ENCODE results near the gene TMEM252.

TMEM252 gene

DNA sequence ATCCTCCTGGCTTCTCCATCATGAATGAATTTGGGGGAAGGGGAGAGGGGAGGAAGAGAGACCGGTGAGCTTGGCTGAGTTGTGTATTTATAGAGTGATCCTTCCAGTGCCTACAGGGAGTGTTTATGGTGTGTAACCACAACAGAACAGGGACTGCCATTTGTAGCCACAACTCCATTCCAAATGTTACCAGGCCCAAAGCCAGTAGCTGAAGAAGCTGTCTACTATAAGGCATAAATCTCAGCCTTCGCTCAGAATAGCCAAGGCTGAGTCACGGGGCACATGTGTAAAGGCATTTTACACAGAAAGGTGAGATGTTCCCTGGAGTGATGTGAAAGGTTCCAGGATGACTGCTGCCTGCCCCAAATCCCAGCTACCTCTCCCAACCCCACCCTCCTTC lies 2.5 kb downstream of the TMEM252 start:
- Histone ChIP-seq H3K27me3 (ENCODE audit: insufficient read depth, low read length) (no peaks in the 10 kb centered on the region), H3K79me2 (ENCODE audit: control insufficient read depth, insufficient read depth, low read length, unreplicated experiment) (no peaks in the 10 kb centered on the region)

DNA sequence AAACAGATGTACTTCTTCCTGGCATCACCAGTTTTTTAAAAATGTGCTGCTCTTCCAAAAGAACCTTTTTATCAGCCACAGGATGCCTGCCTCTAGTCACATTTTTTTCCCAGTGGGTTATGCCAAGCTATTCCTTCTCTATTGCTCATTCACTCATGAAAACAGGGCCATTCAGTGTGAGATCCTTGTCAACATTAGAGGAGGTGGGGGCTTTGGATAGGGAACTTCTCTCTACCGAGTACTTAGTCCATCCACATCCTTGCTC lies 3.1 kb downstream of the TMEM252 start:
- no peaks in the 10 kb centered on the region for H3K27me3 ChIP-seq (ENCODE audit: insufficient read depth, low read length)
- no peaks in the 10 kb centered on the region for H3K4me1 ChIP-seq (ENCODE audit: control insufficient read depth, insufficient read depth, low read length, unreplicated experiment)

More for the DNA sequence above, 2.5 kb downstream of the TMEM252 start:
- no peak overlapping the region for H3K27ac ChIP-seq (ENCODE audit: low read depth, low read length)
- no peak overlapping the region for H2AFZ ChIP-seq (ENCODE audit: low read length, unreplicated experiment)
- no peaks in the 10 kb centered on the region for H3K4me1 ChIP-seq (ENCODE audit: control insufficient read depth, insufficient read depth, low read length, unreplicated experiment)
- no peaks in the 10 kb centered on the region for H3K36me3 ChIP-seq (ENCODE audit: insufficient read depth, low read length)
- no peak overlapping the region for H3K4me3 ChIP-seq (ENCODE audit: low read depth, low read length)

DNA sequence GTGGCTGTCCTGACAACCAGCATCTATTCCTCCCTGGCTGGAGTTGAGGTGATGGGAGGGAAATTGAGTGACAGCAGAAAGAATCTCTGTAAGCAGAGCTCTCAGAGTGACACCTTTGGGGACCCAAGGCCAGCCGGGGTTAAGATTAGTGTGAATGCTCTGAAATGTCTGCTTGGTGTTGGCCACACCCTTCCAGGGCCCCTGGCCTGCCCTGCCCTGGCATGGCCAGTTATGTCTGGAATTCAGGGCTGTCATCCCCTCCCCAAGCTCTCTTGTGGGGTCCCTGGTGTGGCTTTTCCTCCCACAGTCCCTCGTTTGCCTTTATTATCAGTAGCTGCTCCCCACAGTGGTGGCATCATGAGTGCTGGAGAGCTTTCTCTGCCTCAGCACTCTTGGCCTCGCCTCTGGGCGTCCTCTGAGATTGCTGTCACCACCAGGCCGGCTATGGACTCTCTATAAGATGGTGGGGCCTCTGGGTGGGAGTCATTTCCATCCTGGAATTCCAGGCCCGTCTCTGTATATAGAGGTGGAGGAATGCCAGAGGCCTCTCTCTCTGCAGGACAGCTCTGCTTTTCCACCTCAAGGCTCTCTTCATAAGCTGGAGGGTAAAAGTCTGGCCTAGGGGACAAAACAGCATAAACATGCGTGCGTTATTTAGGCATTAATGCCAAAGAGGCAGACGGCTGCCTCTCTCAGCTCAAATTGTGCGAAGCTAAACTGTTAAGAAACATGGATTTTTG lies 3.6 kb downstream of the TMEM252 start:
- no peaks in the 10 kb centered on the region for H3K36me3 ChIP-seq (ENCODE audit: insufficient read depth, low read length)
- no peak overlapping the region for H3K27ac ChIP-seq (ENCODE audit: low read depth, low read length)
- no peaks in the 10 kb centered on the region for H3K27me3 ChIP-seq (ENCODE audit: insufficient read depth, low read length)
- no peaks in the 10 kb centered on the region for H3K4me1 ChIP-seq (ENCODE audit: control insufficient read depth, insufficient read depth, low read length, unreplicated experiment)
- no peaks in the 10 kb centered on the region for H3K79me2 ChIP-seq (ENCODE audit: control insufficient read depth, insufficient read depth, low read length, unreplicated experiment)
- no peak overlapping the region for H2AFZ ChIP-seq (ENCODE audit: low read length, unreplicated experiment)
- no peak overlapping the region for H3K4me3 ChIP-seq (ENCODE audit: low read depth, low read length)

More for the DNA sequence above, 3.1 kb downstream of the TMEM252 start:
- no peak overlapping the region for H3K4me3 ChIP-seq (ENCODE audit: low read depth, low read length)
- no peak overlapping the region for H2AFZ ChIP-seq (ENCODE audit: low read length, unreplicated experiment)
- H3K36me3 ChIP-seq (ENCODE audit: insufficient read depth, low read length) = no peaks in the 10 kb centered on the region
- no peaks in the 10 kb centered on the region for H3K79me2 ChIP-seq (ENCODE audit: control insufficient read depth, insufficient read depth, low read length, unreplicated experiment)
- no peak overlapping the region for H3K27ac ChIP-seq (ENCODE audit: low read depth, low read length)

DNA sequence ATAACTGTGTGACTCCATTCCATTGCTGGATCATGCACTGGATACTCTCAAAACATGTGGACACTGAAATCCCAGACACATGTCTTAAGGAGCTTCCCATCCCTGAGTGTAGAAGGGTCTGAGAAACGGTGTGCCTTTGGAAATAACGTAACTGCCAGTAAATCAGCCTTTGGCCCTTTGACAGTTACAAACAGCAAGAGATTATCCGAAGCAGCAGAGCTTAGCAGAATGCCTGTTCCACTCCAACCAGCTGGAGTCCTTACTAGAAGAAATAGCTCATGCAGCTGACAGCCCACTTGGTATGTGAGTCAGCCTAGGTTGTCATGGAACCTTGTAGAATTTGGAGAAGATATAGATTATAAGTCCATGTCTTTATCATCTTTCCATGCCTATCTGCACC lies 7.0 kb downstream of the TMEM252 start:
- no peak overlapping the region for H3K4me3 ChIP-seq (ENCODE audit: low read depth, low read length)
- H3K27me3 ChIP-seq (ENCODE audit: insufficient read depth, low read length) = no peaks in the 10 kb centered on the region

DNA sequence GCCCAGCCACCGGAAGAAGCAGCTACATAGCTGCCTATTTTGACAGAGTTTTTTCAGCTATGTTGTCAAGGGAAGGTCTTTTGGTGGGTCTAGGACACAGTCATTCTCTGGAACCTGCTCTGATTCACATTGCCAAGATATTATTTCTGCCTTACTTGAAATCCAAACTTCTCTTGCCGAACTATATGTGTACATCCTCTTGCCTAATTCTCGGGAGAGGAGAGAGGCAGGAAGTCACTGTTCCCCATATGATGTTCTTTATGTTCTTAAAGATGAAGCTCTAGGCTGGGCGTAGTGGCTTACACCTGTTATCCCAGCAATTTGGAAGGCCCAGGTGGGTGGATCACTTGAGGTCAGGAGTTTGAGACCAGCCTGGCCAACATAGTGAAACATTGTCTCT lies 8.6 kb downstream of the TMEM252 start:
- no peaks in the 10 kb centered on the region for H3K27me3 ChIP-seq (ENCODE audit: insufficient read depth, low read length)
- H3K4me3 ChIP-seq (ENCODE audit: low read depth, low read length) = no peak overlapping the region
- no peak overlapping the region for H2AFZ ChIP-seq (ENCODE audit: low read length, unreplicated experiment)
- H3K79me2 ChIP-seq (ENCODE audit: control insufficient read depth, insufficient read depth, low read length, unreplicated experiment) = no peaks in the 10 kb centered on the region
- H3K36me3 ChIP-seq (ENCODE audit: insufficient read depth, low read length) = no peaks in the 10 kb centered on the region
- no peak overlapping the region for H3K27ac ChIP-seq (ENCODE audit: low read depth, low read length)
- no peaks in the 10 kb centered on the region for H3K4me1 ChIP-seq (ENCODE audit: control insufficient read depth, insufficient read depth, low read length, unreplicated experiment)

More for the DNA sequence above, 7.0 kb downstream of the TMEM252 start:
- H3K79me2 ChIP-seq (ENCODE audit: control insufficient read depth, insufficient read depth, low read length, unreplicated experiment) = no peaks in the 10 kb centered on the region
- no peaks in the 10 kb centered on the region for H3K36me3 ChIP-seq (ENCODE audit: insufficient read depth, low read length)
- no peak overlapping the region for H3K27ac ChIP-seq (ENCODE audit: low read depth, low read length)
- no peaks in the 10 kb centered on the region for H3K4me1 ChIP-seq (ENCODE audit: control insufficient read depth, insufficient read depth, low read length, unreplicated experiment)
- H2AFZ ChIP-seq (ENCODE audit: low read length, unreplicated experiment) = no peak overlapping the region

DNA sequence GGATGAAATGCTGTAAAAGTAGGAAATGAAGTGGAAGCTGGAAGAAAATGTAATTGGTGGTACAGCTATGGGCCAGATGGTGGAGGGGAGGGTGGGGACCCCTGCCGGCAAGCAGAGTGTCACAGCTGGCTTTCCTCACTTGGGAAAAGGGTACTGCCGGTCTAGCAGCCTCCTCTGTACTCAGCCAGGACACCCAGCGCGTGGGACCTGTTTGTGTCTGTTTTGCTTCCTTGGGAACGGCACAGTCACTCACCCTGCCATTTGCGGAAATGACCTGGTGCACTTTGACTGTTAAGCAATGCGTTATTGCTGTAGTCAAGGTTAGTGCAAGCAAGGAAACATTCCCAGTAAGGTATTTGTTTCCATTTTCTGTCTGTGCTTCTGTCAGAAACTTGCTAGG lies 10.1 kb downstream of the TMEM252 start:
- Histone ChIP-seq H3K27ac (ENCODE audit: low read depth, low read length) (no peak overlapping the region), H3K79me2 (ENCODE audit: control insufficient read depth, insufficient read depth, low read length, unreplicated experiment) (no peaks in the 10 kb centered on the region), H3K4me1 (ENCODE audit: control insufficient read depth, insufficient read depth, low read length, unreplicated experiment) (no peaks in the 10 kb centered on the region), H3K36me3 (ENCODE audit: insufficient read depth, low read length) (no peaks in the 10 kb centered on the region), H3K27me3 (ENCODE audit: insufficient read depth, low read length) (no peaks in the 10 kb centered on the region), H2AFZ (ENCODE audit: low read length, unreplicated experiment) (no peak overlapping the region), H3K4me3 (ENCODE audit: low read depth, low read length) (no peak overlapping the region)

DNA sequence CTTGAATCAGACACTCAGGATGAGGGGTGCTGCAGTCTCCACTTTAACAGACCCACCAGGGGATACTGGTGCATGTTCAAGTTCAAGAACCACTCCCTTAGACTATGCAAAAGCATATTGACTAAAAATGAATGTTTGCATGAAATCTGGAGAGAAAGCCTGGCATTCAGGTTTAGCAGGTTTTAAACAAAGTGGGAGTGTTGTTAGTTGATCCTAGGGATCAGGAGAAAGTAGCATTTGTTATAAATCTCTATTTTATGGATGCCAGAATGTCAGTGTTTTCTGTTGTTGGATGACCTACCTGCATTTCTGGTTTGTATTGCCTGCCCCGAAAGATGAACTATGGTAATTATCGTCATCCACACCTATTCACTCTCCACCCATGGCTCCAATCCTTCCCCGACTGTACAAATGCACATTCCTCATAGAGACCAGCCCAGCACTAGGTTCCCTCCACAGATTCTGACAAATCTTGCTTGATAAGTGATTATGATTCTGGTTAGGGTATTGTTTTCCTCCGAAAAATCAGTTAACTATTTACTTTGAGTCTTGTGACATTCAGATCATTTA lies 17.2 kb downstream of the TMEM252 start:
- no peaks in the 10 kb centered on the region for H3K79me2 ChIP-seq (ENCODE audit: control insufficient read depth, insufficient read depth, low read length, unreplicated experiment)
- H3K4me1 ChIP-seq (ENCODE audit: control insufficient read depth, insufficient read depth, low read length, unreplicated experiment) = no peaks in the 10 kb centered on the region
- H3K27ac ChIP-seq (ENCODE audit: low read depth, low read length) = no peak overlapping the region
- H3K36me3 ChIP-seq (ENCODE audit: insufficient read depth, low read length) = no peaks in the 10 kb centered on the region
- H3K4me3 ChIP-seq (ENCODE audit: low read depth, low read length) = no peak overlapping the region
- no peak overlapping the region for H2AFZ ChIP-seq (ENCODE audit: low read length, unreplicated experiment)
- no peaks in the 10 kb centered on the region for H3K27me3 ChIP-seq (ENCODE audit: insufficient read depth, low read length)

DNA sequence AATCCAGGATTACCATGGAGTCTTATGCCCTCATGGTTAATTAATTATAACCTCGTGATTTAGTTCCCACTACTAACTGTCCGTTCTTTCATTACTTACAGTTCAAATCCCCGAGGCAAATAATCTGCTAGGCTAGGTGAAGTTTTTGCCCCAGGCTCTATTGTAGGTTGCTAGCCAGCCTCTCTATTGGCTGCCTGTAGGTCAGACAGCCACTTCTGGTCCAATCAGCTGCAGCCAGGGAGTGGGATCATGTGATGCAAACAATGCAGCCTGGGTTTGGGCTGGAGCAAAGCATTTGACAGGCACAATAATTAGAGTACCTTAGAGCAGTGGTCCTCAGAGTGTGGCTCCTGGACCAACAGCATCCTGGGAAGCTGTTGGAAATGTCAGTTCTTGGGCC lies 17.7 kb downstream of the TMEM252 start:
- Histone ChIP-seq H3K27me3 (ENCODE audit: insufficient read depth, low read length) (no peaks in the 10 kb centered on the region), H3K4me3 (ENCODE audit: low read depth, low read length) (no peak overlapping the region), H3K27ac (ENCODE audit: low read depth, low read length) (no peak overlapping the region), H2AFZ (ENCODE audit: low read length, unreplicated experiment) (no peak overlapping the region), H3K36me3 (ENCODE audit: insufficient read depth, low read length) (no peaks in the 10 kb centered on the region), H3K79me2 (ENCODE audit: control insufficient read depth, insufficient read depth, low read length, unreplicated experiment) (no peaks in the 10 kb centered on the region), H3K4me1 (ENCODE audit: control insufficient read depth, insufficient read depth, low read length, unreplicated experiment) (no peaks in the 10 kb centered on the region)

DNA sequence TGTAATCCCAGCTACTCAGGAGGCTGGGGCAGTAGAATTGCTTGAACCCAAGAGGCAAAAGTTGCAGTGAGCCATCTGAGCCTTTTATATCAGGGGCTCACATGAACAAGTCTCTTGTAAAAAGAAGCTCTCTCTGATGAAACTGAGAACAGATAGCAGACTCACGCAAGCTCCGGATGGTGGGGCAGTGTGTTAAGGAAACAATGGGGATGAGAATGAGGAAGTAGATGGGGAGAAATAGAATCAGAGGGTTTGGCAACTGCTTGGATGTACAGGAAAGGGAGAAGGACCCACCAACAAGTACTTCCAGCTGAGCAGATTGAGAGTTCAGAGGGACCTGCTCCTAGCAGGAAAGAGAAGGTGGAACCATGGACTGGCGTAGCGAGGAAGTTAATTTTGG lies 18.6 kb downstream of the TMEM252 start:
- H3K4me1 ChIP-seq (ENCODE audit: control insufficient read depth, insufficient read depth, low read length, unreplicated experiment) = no peaks in the 10 kb centered on the region
- H3K27ac ChIP-seq (ENCODE audit: low read depth, low read length) = no peak overlapping the region
- H3K79me2 ChIP-seq (ENCODE audit: control insufficient read depth, insufficient read depth, low read length, unreplicated experiment) = no peaks in the 10 kb centered on the region
- no peaks in the 10 kb centered on the region for H3K27me3 ChIP-seq (ENCODE audit: insufficient read depth, low read length)
- no peak overlapping the region for H3K4me3 ChIP-seq (ENCODE audit: low read depth, low read length)
- H3K36me3 ChIP-seq (ENCODE audit: insufficient read depth, low read length) = no peaks in the 10 kb centered on the region
- no peak overlapping the region for H2AFZ ChIP-seq (ENCODE audit: low read length, unreplicated experiment)

DNA sequence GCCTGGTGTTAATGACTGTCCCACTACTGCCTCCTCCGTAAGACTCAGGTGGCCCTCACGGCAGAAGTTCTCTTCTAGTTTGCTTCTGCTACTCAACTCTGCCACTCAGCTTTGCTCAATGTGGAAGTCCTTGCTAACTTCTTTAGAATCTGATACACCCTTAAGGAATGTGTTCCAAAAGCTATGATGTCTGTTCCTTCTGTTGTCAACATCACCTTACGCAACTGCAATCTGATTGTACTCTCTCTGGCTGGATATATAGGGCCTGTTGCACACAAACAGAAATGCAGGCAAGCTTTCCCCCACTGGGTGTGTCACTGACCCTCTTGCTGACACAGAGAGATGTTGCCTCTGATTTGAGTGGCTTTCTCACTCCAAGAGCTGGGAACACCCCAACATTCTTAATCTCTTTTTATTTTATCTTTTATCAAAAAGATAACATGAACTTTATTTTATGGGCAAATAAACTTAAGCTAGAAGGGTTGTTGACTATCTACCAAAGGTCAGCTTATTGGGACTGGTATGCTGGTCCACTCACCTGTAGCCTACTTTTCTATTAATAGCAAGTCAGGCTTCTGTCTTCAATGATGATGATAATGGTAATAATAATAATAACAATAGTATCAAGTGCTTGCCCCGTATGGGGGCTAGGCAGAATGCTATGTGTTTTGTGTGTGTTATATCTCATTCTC lies 25.2 kb downstream of the TMEM252 start:
- no peak overlapping the region for H3K27ac ChIP-seq (ENCODE audit: low read depth, low read length)
- no peak overlapping the region for H3K4me3 ChIP-seq (ENCODE audit: low read depth, low read length)
- H3K36me3 ChIP-seq (ENCODE audit: insufficient read depth, low read length) = no peaks in the 10 kb centered on the region
- H3K27me3 ChIP-seq (ENCODE audit: insufficient read depth, low read length) = no peaks in the 10 kb centered on the region
- no peaks in the 10 kb centered on the region for H3K79me2 ChIP-seq (ENCODE audit: control insufficient read depth, insufficient read depth, low read length, unreplicated experiment)
- H2AFZ ChIP-seq (ENCODE audit: low read length, unreplicated experiment) = no peak overlapping the region
- H3K4me1 ChIP-seq (ENCODE audit: control insufficient read depth, insufficient read depth, low read length, unreplicated experiment) = no peaks in the 10 kb centered on the region

DNA sequence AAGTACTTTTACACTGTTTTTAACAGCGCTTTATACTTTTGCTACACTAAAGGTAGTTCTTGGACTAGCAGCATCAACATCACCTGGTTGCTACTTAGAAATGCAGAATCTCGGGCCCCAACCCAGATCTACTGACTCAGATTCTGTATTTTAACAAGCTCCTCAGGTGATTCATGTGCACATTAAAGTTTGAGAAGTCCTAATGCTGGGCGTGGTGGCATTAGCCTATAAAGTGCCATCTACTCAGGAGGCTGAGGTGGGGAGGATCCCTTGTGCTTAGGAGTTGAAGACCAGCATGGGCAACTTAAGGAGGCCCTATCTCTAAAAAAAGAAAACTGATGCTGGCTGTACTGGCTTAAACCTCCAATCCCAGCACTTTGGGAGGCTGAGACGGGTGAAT lies 26.7 kb downstream of the TMEM252 start:
- Histone ChIP-seq H3K27me3 (ENCODE audit: insufficient read depth, low read length) (no peaks in the 10 kb centered on the region), H3K4me3 (ENCODE audit: low read depth, low read length) (no peak overlapping the region), H2AFZ (ENCODE audit: low read length, unreplicated experiment) (no peak overlapping the region), H3K36me3 (ENCODE audit: insufficient read depth, low read length) (no peaks in the 10 kb centered on the region), H3K79me2 (ENCODE audit: control insufficient read depth, insufficient read depth, low read length, unreplicated experiment) (no peaks in the 10 kb centered on the region), H3K4me1 (ENCODE audit: control insufficient read depth, insufficient read depth, low read length, unreplicated experiment) (no peaks in the 10 kb centered on the region), H3K27ac (ENCODE audit: low read depth, low read length) (no peak overlapping the region)

Measured in ACC112 (cell line).